Chondrocyte (in vitro differentiated cells): ENCODE data around the gene PNP. TPM values are rescaled to one million over a fixed set of nuclear protein-coding genes. Genes with fewer than 3 reads are reported as not detected.
A peak's percentile ranks its signal among the peaks of the same experiment; 100 is the strongest.

Experiments
- DNase-seq: peaks from one replicate; pipeline ENCODE4 v3.0.0; 2021; ENCODE audit warnings: mixed read lengths, low spot score
- H3K27ac Mint-ChIP-seq: one replicate; pipeline ENCODE4 v1.8.0; 2021; ENCODE audit warnings: mild to moderate bottlenecking, moderate library complexity, mixed read lengths; ENCODE audit not compliant: unreplicated experiment
- H3K27me3 Mint-ChIP-seq: 2 replicates; pipeline ENCODE4 v1.8.0; 2021; ENCODE audit warnings: low read depth, mixed read lengths
- H3K36me3 Mint-ChIP-seq: 2 replicates; pipeline ENCODE4 v1.8.0; 2021; ENCODE audit warnings: low read depth, mixed read lengths
- H3K4me1 Mint-ChIP-seq: 2 replicates; pipeline ENCODE4 v1.8.0; 2021; ENCODE audit warnings: low read depth, mild to moderate bottlenecking, mixed read lengths
- H3K4me3 Mint-ChIP-seq: one replicate; pipeline ENCODE4 v1.8.0; 2021; ENCODE audit warnings: mild to moderate bottlenecking, moderate library complexity, mixed read lengths; ENCODE audit not compliant: unreplicated experiment
- H3K9me3 Mint-ChIP-seq: 2 replicates; pipeline ENCODE4 v1.8.0; 2021; ENCODE audit warnings: low read depth, mixed read lengths
- total RNA-seq: library from RNA; stranded (reverse); gene quantifications from 3 replicates; pipeline ENCODE4 v1.2.1, GENCODE V29; 2021
- TF ChIP-seq, protein P1 (sequence below): fragments of 200-600 bp; sonication (generic); IDR thresholded peaks from 2 replicates; pipeline ENCODE4 v1.5.0; 2021; ENCODE audit warnings: antibody characterized with exemption, mild to moderate bottlenecking, moderate library complexity

Gene PNP
- total RNA-seq, 1 donor from 2014 or later = 25.0 TPM

DNA sequence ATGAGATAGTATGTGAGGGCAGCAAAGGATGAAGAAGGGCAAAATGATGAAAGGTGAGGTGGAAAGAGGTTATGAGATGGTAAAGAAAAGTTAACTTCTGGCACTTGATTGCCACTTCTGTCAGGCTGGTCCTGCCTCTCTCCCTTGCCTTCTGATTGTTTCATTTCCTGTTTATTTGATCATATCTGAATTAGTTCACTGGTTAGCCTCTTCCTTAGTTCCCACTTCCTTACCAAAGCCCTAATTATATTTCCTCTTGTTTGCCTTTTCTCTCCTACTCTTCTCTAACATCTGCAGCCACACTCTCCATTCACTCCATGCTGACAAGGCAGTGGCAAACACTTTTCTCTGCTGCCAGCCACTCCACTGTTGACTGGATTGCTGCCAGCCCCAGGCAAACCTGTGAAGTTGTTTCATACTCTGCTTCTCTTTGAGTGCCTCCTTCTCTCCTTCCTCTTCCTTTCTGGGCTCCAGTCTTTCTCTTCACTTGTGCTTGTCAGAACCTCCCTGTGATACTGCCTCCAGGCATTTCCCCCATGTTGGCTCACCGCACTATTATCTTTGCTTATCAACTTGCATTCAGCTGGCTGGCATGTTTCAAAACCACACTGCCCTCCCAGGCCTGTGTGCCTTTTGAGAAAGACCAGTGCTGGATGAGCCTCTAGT is 8.1 kb downstream of the PNP start:
- H3K27ac Mint-ChIP-seq = peak overlapping the region; percentile 55
- no peak for DNase-seq
- H3K4me1 Mint-ChIP-seq = no peaks in the 10 kb centered on the region
- H3K27me3 Mint-ChIP-seq = no peaks in the 10 kb centered on the region
- TF ChIP-seq, protein P1, sequence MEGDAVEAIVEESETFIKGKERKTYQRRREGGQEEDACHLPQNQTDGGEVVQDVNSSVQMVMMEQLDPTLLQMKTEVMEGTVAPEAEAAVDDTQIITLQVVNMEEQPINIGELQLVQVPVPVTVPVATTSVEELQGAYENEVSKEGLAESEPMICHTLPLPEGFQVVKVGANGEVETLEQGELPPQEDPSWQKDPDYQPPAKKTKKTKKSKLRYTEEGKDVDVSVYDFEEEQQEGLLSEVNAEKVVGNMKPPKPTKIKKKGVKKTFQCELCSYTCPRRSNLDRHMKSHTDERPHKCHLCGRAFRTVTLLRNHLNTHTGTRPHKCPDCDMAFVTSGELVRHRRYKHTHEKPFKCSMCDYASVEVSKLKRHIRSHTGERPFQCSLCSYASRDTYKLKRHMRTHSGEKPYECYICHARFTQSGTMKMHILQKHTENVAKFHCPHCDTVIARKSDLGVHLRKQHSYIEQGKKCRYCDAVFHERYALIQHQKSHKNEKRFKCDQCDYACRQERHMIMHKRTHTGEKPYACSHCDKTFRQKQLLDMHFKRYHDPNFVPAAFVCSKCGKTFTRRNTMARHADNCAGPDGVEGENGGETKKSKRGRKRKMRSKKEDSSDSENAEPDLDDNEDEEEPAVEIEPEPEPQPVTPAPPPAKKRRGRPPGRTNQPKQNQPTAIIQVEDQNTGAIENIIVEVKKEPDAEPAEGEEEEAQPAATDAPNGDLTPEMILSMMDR = no peak
- no peaks in the 10 kb centered on the region for H3K9me3 Mint-ChIP-seq
- H3K36me3 Mint-ChIP-seq = peaks cover 40% of the 10 kb centered on the region
- no peak overlapping the region for H3K4me3 Mint-ChIP-seq

DNA sequence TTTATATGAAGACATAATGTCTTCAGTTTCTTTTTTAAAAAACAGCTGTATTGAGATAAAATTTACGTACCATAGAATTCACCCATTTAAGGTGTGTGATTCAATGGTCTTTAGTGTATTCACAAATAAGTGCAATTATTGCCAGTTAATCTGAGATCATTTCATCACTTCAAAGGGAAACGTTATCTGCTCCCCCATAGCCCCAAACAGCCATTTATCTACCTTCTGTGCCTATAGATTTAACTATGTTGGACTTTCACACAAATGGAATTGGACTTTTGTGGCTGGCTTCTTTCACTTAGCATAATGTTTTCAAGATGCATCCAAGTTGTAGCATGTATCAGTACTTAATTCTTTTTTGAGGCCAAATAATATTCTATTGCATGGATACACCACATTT is 9.7 kb downstream of the PNP start:
- TF ChIP-seq, protein P1 = no peak
- DNase-seq = no peak
- Mint-ChIP-seq H3K36me3 (peaks cover 33% of the 10 kb centered on the region), H3K27ac (no peak overlapping the region), H3K4me3 (no peak overlapping the region), H3K4me1 (no peaks in the 10 kb centered on the region), H3K9me3 (no peaks in the 10 kb centered on the region), H3K27me3 (peaks cover 7% of the 10 kb centered on the region)

DNA sequence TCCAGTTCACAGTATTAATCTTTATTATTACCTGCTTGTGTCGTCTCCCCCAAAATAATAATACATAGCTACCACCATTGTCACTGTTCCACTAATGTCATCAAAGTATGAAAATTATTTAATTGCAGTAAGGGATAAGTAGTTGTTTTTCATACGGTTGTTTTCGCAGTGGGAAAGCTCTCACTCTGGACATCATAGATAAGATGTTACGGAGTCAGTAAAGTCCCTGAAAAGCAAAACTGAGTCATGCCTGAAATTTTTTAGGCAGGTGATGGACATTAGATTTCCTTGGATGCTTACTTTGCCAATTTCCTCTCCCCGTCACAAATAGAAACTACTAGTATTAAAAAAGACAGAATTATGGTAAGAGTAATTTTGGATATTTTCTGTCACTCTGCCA is 13.2 kb downstream of the PNP start:
- Mint-ChIP-seq H3K4me1 (no peaks in the 10 kb centered on the region), H3K4me3 (no peak overlapping the region), H3K27ac (no peak overlapping the region), H3K9me3 (no peaks in the 10 kb centered on the region), H3K27me3 (peaks cover 19% of the 10 kb centered on the region), H3K36me3 (peaks cover 3% of the 10 kb centered on the region)
- TF ChIP-seq, protein P1 = no peak
- DNase-seq = no peak

DNA sequence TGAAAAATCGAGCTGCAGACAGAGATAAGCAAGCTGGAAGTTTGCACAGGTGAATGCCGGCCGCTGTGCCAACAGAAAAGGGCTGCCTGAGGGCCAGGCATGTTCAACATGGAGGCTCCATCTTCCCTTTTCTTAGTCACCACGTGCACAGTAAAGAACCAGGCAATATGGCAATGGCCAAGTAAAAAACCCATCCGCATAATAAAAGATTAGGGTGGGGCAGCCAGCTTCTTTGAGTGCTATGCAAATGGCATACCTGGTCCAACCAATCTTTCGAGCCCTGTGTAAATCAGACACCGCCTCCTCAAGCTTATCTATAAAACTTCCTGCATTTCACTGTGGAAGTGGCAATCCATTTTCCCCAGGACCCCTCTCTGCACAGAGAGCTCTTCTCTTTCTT is 16.7 kb downstream of the PNP start:
- Mint-ChIP-seq H3K36me3 (no peaks in the 10 kb centered on the region), H3K9me3 (no peaks in the 10 kb centered on the region), H3K4me1 (peaks cover 6% of the 10 kb centered on the region), H3K27me3 (peaks cover 25% of the 10 kb centered on the region), H3K27ac (no peak overlapping the region), H3K4me3 (no peak overlapping the region)
- DNase-seq = no peak
- TF ChIP-seq, protein P1 = no peak

DNA sequence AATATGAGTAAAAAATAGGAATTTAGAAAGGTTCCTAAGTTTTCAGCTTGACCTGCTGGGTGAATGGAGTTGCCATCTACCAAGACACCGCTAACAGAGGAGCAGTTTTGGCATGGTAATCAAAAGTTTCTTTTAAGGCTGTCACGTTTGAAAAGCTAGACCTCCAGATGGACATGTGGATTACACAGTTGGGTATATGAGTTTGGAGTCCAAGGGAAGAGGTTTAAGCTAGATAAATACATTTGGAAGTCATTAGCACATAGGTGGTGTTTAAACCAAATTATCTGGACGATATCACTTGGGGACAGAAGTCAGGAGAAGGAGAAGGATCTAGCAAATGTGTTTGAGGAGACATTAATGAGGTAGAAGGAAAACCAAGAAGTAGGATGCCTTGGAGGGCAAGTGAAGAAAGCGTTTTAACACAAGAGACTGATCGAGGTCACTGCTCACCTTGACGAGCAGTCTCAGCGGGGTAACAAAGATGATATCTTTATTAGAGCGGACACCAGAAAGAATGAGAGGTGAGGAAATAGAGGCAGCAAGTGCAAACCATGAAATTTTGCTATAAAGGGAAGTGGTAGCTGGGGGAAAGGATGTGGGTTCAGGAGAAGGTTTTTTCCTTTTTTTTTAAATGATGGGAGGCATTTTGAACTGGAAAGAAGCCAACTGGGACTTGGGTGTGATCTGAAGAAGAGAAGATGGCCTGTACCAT is 17.6 kb downstream of the PNP start:
- TF ChIP-seq, protein P1 = no peak
- no peaks in the 10 kb centered on the region for H3K9me3 Mint-ChIP-seq
- no peak for DNase-seq
- H3K27me3 Mint-ChIP-seq = peaks cover 25% of the 10 kb centered on the region
- no peaks in the 10 kb centered on the region for H3K36me3 Mint-ChIP-seq
- no peak overlapping the region for H3K4me3 Mint-ChIP-seq
- H3K27ac Mint-ChIP-seq = no peak overlapping the region
- H3K4me1 Mint-ChIP-seq = peaks cover 6% of the 10 kb centered on the region
